Bronchial epithelial cell (primary cell): ENCODE data around the gene CAMTA1. TPM values are rescaled to one million over a fixed set of nuclear protein-coding genes. Genes with fewer than 3 reads are reported as not detected.

ENCODE experiments used
- DNase-seq: peaks from one replicate; pipeline ENCODE4 v3.0.0-alpha.2; 2010; ENCODE audit warnings: low read depth
- FAIRE-seq: peaks from 2 replicates; lab custom pipeline; 2011; peaks lifted over from hg19 to GRCh38; lab: Jason Lieb, UNC
- H3K27me3 ChIP-seq: 2 replicates; pipeline ENCODE4 v1.5.1; 2011; ENCODE audit warnings: low read length; ENCODE audit not compliant: control insufficient read depth, insufficient read depth
- H3K36me3 ChIP-seq: 2 replicates; pipeline ENCODE4 v1.5.1; 2011; ENCODE audit warnings: low read length; ENCODE audit not compliant: control insufficient read depth, insufficient read depth
- H3K4me3 ChIP-seq: 2 replicates; pipeline ENCODE4 v1.5.1; 2011; ENCODE audit warnings: mild to moderate bottlenecking, low read depth, low read length, control low read depth
- total RNA-seq: library from RNA; depleted of rRNA; stranded (reverse); fragments of >200 nt; gene quantifications from 2 replicates; pipeline ENCODE4 v1.2.1, GENCODE V29; 2014
- TF ChIP-seq, protein P1 (sequence below): IDR thresholded peaks from 2 replicates; pipeline ENCODE4 v1.5.1; 2011; ENCODE audit warnings: mild to moderate bottlenecking, moderate library complexity, low read length, control low read depth, inconsistent platforms; ENCODE audit not compliant: insufficient read depth, severe bottlenecking

The CAMTA1 gene
- total RNA-seq, 1 donor from 2014 or later: 68.2 TPM

DNA sequence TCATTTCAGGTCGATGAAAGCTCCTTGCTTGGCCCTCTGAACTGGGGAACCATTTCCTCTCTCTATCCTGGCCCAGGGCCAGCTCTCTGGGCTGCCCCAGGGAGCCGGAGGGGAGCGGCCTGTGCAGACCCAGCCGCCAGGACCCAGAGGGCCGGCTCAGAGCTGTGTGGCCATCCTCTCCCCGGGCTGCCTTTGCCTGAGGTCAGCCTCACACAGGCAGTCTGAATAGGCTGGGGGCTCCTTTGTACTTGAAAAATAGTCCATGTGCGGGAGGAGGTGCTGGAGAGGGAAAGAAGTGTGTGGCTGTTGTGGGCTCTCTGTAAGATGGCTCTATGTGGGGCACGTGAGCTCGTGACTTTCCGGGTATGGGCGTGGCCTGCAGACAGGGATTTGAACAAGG is 710.7 kb downstream of the CAMTA1 start:
- no peak for FAIRE-seq
- Histone ChIP-seq H3K36me3 (no peaks in the 10 kb centered on the region), H3K27me3 (no peaks in the 10 kb centered on the region), H3K4me3 (no peak overlapping the region)
- TF ChIP-seq, protein P1, sequence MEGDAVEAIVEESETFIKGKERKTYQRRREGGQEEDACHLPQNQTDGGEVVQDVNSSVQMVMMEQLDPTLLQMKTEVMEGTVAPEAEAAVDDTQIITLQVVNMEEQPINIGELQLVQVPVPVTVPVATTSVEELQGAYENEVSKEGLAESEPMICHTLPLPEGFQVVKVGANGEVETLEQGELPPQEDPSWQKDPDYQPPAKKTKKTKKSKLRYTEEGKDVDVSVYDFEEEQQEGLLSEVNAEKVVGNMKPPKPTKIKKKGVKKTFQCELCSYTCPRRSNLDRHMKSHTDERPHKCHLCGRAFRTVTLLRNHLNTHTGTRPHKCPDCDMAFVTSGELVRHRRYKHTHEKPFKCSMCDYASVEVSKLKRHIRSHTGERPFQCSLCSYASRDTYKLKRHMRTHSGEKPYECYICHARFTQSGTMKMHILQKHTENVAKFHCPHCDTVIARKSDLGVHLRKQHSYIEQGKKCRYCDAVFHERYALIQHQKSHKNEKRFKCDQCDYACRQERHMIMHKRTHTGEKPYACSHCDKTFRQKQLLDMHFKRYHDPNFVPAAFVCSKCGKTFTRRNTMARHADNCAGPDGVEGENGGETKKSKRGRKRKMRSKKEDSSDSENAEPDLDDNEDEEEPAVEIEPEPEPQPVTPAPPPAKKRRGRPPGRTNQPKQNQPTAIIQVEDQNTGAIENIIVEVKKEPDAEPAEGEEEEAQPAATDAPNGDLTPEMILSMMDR: no peak
- no peak for DNase-seq

DNA sequence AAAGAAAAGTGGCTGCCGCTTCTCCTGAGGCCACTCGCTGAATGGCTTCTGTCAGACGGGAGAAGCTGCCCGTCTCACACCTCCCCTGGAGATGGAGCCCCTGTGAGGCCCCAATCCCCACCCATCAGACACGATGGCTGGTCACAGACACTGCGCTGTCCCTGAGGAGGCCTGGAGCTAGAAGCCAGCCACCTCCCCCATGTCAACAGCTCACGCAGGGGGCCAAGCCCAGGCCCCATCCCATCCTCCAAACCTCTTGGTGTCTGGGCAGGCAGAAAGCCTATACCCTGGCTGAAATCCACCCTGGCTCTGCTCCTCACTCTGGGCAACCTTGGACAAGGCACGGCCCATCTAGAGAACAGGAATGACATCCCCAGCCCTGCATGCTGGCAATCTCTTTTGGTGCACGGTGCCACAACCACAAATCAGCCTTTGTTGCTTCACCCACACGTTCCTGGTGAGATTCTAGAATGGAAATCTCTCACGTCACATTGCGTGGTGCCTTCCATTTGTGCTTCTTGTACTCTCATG is 711.9 kb downstream of the CAMTA1 start:
- no peaks in the 10 kb centered on the region for H3K36me3 ChIP-seq
- H3K27me3 ChIP-seq: no peaks in the 10 kb centered on the region
- no peak for FAIRE-seq
- no peak for DNase-seq
- no peak overlapping the region for H3K4me3 ChIP-seq
- TF ChIP-seq, protein P1: no peak

DNA sequence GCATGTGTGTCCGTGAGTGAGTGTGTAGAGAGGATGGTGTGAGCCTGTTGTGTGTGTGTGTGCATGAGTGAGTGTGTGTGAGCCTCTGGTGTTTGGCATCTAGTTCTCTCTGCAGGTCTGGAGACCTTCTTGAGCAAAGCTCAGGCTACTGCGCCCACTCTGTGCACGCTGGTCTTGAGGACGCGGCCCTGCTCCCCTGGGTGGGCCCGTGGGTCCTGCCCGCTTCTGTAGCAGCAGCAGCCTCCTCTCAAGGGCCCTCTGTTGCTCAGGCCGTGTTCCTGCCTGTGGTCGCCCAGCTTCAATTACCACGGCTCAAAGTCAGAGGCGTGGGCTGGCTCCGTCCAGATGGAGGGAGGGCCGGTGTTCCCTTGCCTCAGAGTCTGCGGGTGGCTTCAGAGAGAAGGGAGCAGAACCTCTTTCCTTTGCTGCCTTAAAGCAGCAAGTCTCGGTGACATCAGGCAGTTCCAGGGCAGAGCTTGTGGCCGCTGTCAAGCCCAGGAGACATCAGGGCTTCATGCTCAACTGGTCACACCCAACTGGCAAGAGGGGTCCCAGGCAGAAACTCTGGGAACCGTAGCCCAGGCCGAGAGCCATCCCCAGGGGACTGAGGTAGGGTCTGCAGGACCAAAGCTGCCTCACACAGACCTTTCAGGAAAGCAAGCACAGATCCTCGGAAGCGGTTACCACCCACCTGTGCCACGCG is 715.3 kb downstream of the CAMTA1 start:
- peak; percentile 23 for FAIRE-seq
- Histone ChIP-seq H3K4me3 (no peak overlapping the region), H3K27me3 (no peaks in the 10 kb centered on the region), H3K36me3 (no peaks in the 10 kb centered on the region)
- TF ChIP-seq, protein P1: no peak
- no peak for DNase-seq

DNA sequence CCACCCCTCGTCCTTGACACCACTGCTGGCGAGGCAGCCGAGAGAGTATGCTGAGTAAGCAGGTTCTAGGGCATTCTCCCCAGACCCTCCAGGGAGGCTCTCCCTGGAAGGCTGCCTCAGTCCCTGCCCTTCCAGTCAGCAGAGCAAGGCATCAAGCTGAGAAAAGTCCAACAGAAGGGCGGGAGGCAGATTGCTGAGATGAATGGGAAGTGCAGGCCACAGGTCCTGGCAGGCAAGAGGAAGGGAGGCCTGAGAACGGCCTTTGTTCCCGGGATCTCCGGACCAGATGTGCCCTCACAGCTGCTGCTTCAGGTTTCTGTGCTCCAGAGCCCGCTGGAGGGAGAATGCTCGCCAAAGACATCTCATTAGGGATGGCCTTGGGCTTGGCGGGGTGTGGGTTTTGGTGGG is 715.8 kb downstream of the CAMTA1 start:
- DNase-seq (no peak), FAIRE-seq (no peak)
- TF ChIP-seq, protein P1: no peak
- no peaks in the 10 kb centered on the region for H3K36me3 ChIP-seq
- H3K4me3 ChIP-seq: no peak overlapping the region
- no peaks in the 10 kb centered on the region for H3K27me3 ChIP-seq

DNA sequence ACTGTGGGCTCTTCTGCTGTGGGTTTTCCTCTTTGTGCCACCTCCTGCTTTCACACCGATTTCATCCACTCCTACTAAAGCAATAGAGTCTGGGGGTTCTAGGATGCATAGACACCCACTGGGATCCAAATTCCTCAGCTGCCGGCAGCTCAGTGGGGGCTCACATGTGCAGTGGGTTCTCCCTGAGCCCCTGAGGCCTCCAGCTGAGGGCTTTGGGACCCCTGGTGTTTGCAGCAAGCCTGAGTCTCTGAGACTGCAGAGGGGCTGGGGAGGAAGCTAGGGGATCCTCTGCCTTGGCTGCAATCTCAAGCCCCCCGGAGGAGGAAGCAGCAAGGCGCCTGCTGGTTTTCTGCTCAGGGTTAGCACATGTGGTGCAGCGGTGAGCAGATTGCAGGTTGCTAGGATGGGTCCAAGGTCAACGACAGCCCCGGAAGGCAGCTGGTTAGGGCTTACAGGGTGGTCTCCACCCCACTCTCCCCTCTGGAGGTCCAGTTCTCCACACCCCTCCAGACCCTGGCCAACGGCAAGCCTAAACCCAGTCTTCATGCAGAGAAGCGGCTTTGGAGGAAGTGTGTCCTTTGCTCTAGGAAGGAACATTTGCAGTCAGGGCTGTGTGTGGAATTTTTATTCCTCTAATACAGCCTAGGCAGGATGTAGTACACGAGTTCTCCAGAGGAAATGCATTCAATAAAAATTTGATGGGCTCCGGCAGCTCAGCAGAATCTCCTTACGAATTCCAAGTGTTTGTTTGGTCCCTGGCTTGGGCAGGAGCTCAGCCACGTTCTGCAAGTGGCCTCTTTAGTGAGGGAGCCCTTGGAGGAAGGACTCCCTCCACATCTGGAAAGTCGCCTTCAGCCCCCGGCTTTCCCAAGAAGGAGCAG is 716.7 kb downstream of the CAMTA1 start:
- DNase-seq: no peak
- FAIRE-seq: no peak
- TF ChIP-seq, protein P1: no peak
- Histone ChIP-seq H3K4me3 (no peak overlapping the region), H3K27me3 (no peaks in the 10 kb centered on the region), H3K36me3 (no peaks in the 10 kb centered on the region)
